Measurements from ENCODE around the gene SLC4A2. TPM values are rescaled to one million over a fixed set of nuclear protein-coding genes. Genes with fewer than 3 reads are reported as not detected.
A peak's percentile ranks its signal among the peaks of the same experiment; 100 is the strongest.

SLC4A2 gene
- total RNA-seq, 1 donor from 2014 or later, result 390 TPM

DNA sequence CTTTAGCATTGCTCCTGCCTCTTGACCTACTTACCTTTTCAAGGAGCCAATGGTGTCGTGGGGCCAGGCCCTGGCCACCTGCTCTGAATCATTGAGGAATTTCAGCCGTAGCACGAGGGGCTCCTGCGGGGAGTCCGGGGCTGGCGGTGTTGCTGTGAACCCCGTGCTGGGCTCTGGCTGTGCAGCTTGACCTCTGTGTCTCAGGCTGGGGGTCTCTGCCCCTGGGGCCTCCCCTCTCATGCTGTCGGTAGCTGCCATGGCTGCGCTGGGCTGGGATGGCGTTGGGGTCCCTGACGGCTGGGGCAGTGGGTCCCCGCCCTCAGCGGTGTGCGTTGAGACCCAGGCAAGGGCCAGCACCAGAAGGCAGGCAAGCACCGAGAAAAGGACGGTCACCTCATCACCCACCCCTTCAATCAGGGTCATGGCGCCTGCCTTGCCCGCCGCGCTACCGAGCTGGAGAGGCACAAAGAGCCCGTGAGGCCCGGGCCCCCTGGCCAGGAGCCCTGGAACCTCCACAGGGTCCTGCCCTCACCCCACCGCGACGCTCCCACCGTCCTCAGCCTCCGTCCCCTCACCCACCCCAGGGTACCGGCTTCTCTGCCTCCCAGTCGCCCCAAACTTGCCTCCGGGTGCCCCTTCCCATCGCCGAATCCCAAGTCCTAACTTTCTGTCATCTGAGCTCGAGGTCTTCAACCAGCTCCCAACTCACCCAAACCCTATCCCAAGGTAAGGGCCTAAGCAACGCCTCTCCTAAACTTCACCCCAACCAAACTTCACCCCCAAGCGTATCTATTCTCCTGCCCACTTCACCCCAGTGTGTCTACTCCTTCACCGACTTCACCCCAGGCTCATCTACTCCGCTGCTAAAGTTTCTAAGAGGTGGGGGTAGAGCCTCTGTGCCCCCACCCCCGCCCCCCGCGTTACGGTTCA lies 23.0 kb downstream of the SLC4A2 start:
- Histone ChIP-seq H3K27me3 (no peaks in the 10 kb centered on the region), H3K4me1 (peaks cover 24 to 38% of the 10 kb centered on the region in 2 donors), H3K27ac (peak overlapping the region; percentile 95 to 96), H3K9me3 (no peaks in the 10 kb centered on the region), H3K36me3 (peaks cover 0 to 3% of the 10 kb centered on the region in 2 donors), H3K4me3 (peak overlapping the region; percentile 75 to 87)
- DNase-seq (ENCODE audit: low spot score in 2 of 2), result no peak
- no peak for TF ChIP-seq CTCF (IDR thresholded peaks at IDR 0.05)
- intact Hi-C loops (cut with DNase I), result loop anchor here (5.0 to 10.0 kb wide), 3 partner anchors 165 to 1368 kb away; partner anchors contain the start of gene SMARCD3

- peak within 1 kb of the TSS; percentile 95 to 96 for H3K27ac ChIP-seq
- H3K4me3 ChIP-seq, result peak within 1 kb of the TSS; percentile 75 to 87
- TF ChIP-seq CTCF (IDR thresholded peaks at IDR 0.05), result no peak
- peak; percentile 42 to 93 for DNase-seq (ENCODE audit: low spot score in 2 of 2)
- H3K4me1 ChIP-seq, result peaks cover 32 to 44% of the 10 kb centered on the region in 2 donors
- no peaks in the 10 kb centered on the region for H3K27me3 ChIP-seq
- peaks cover 0 to 3% of the 10 kb centered on the region in 2 donors for H3K36me3 ChIP-seq
- no peaks in the 10 kb centered on the region for H3K9me3 ChIP-seq
- intact Hi-C loops (cut with DNase I), result loop anchor here (5.0 to 10.0 kb wide), 3 partner anchors 164 to 1368 kb away; partner anchors contain the start of gene SMARCD3
These were observed 23.9 kb downstream of the SLC4A2 start, which contains the start of gene TMUB1 for GRCh38 chr7:151083071-151083823. Gene TMUB1, minus strand, starts transcription at chr7:151083493. Its CDS starts 930 bp downstream, at chr7:151082563.

DNA sequence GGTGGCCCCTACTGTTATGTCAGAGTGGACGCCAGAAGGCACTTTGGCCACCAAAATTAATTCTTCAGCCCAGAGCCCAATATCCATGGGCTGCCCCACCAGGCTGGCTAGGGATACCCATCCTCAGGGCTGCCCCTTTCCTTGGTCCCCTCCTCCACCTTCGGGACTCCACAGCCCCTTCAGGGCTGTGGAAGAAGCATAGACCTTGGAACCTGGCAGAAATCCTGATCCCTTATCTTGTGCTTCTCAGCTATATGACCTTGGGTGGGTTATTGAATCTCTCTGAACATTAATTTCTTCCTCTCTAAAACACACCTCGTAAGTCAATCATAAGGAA lies 24.4 kb downstream of the SLC4A2 start:
- Histone ChIP-seq H3K4me1 (peaks cover 32 to 47% of the 10 kb centered on the region in 2 donors), H3K9me3 (no peaks in the 10 kb centered on the region), H3K4me3 (peak overlapping the region; percentile 75 to 87), H3K27ac (peak overlapping the region; percentile 95 to 96), H3K27me3 (no peaks in the 10 kb centered on the region), H3K36me3 (peaks cover 0 to 3% of the 10 kb centered on the region in 2 donors)
- DNase-seq (ENCODE audit: low spot score in 2 of 2), result no peak
- no peak for TF ChIP-seq CTCF (IDR thresholded peaks at IDR 0.05)
- intact Hi-C loops (cut with DNase I), result loop anchor here (5.0 to 10.0 kb wide), 3 partner anchors 164 to 1369 kb away; partner anchors contain the start of gene SMARCD3

GRCh38 chr7:151085329-151085690 lies 25.9 kb downstream of the SLC4A2 start:
- H3K27me3 ChIP-seq, result no peaks in the 10 kb centered on the region
- no peaks in the 10 kb centered on the region for H3K9me3 ChIP-seq
- DNase-seq (ENCODE audit: low spot score in 2 of 2), result no peak
- peak overlapping the region in 1 of 2 donors; percentile 85 for H3K4me3 ChIP-seq
- H3K36me3 ChIP-seq, result no peaks in the 10 kb centered on the region
- intact Hi-C loops (cut with DNase I), result loop anchor here (10.0 kb wide), 2 partner anchors 669 to 1371 kb away; a partner anchor contains a TSS
- H3K4me1 ChIP-seq, result peaks cover 24 to 51% of the 10 kb centered on the region in 2 donors
- no peak for TF ChIP-seq CTCF (IDR thresholded peaks at IDR 0.05)
- H3K27ac ChIP-seq, result peak overlapping the region; percentile 85 to 91

Measured in ascending aorta (tissue), 2 donors.